Fibroblast of lung (primary cell): ENCODE measurements around the gene EDC3.

Source experiments
- EZH2 ChIP-seq: IDR thresholded peaks from 2 replicates; pipeline ENCODE4 v1.5.1; 2012; ENCODE audit warnings: low read length, control low read depth, mild to moderate bottlenecking; ENCODE audit errors: missing control alignments
- TF ChIP-seq, protein P1 (sequence below), 2 donors: IDR thresholded peaks in 1 of 2; conservative IDR thresholded peaks in 1 of 2; 1 replicate in 1 of 2; 2 replicates in 1 of 2; pipeline ENCODE4 v1.5.1; 2011 to 2012; ENCODE audit warnings: low read length in 2 of 2, control low read depth in 1 of 2, inconsistent platforms in 1 of 2, low read depth in 1 of 2, mild to moderate bottlenecking in 1 of 2

DNA sequence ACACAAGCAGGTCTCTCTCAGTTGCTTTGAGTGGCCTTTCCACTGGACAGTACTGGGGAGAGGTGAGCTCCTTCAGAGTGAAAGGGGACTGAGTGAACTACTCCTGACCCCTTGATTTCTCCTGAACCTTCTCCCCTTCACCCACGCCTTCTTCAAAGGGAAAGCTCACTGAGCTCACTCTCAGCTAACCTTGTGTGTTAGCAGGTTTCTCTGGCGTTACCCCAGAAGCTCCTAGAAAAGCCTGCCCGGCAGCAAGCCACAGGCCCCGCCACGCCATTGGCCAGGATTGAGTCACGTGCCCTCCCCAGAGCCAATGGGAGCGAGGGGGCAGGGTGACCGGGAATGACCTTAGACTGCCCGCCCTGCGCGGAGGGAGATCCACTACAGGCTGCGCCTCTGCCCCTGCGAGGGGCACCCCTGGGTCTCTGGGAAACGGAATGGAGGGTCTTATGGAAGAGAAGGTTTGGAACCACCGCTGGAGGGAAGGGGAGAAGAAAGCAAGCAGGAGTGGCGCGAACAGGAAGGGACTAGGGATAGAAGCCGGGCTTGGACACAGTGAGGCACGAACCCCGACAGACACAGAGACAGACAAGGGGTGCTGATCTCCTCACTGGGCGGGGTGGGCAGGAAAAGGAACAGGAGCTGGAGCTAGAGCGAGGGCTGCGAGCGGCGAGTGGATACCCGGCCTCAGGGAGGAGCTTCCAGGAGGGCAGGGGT, 97.5 kb downstream of the EDC3 start:
- TF ChIP-seq, protein P1, sequence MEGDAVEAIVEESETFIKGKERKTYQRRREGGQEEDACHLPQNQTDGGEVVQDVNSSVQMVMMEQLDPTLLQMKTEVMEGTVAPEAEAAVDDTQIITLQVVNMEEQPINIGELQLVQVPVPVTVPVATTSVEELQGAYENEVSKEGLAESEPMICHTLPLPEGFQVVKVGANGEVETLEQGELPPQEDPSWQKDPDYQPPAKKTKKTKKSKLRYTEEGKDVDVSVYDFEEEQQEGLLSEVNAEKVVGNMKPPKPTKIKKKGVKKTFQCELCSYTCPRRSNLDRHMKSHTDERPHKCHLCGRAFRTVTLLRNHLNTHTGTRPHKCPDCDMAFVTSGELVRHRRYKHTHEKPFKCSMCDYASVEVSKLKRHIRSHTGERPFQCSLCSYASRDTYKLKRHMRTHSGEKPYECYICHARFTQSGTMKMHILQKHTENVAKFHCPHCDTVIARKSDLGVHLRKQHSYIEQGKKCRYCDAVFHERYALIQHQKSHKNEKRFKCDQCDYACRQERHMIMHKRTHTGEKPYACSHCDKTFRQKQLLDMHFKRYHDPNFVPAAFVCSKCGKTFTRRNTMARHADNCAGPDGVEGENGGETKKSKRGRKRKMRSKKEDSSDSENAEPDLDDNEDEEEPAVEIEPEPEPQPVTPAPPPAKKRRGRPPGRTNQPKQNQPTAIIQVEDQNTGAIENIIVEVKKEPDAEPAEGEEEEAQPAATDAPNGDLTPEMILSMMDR (conservative IDR thresholded peaks at IDR 0.05 in 1 of 2, IDR thresholded peaks at IDR 0.05 in 1 of 2; ENCODE audit: low read depth in 1 of 2, low read length in 2 of 2), result no peak
- TF ChIP-seq EZH2, result no peak
